Tibial artery (tissue), 4 donors: Measurements from ENCODE around the gene SEMA3F.

Experiments
- DNase-seq, 2 donors: peaks; one replicate each; pipeline ENCODE4 v3.0.0-alpha.2; 2019
- H3K27ac ChIP-seq, 2 donors: fragments of 200-600 bp; sonication (generic) in 1 of 2; 1 replicate in 1 of 2; 2 replicates in 1 of 2; pipeline ENCODE4 v1.5.1; 2018 to 2019; ENCODE audit warnings: mild to moderate bottlenecking in 1 of 2
- H3K27me3 ChIP-seq, 2 donors: fragments of 200-600 bp; sonication (generic) in 1 of 2; one replicate each; pipeline versions ENCODE4 v1.5.1 to v1.6.0; 2016 to 2019
- H3K36me3 ChIP-seq, 3 donors: fragments of 200-600 bp; sonication (generic) in 2 of 3; one replicate each; pipeline ENCODE4 v1.5.1; 2016 to 2019; ENCODE audit warnings: mild to moderate bottlenecking in 2 of 3
- H3K4me1 ChIP-seq, 4 donors: fragments of 200-600 bp; sonication (generic) in 2 of 4; 1 replicate in 3 of 4; 2 replicates in 1 of 4; pipeline ENCODE4 v1.5.1; 2016 to 2019
- H3K4me3 ChIP-seq, 2 donors: fragments of 200-600 bp; sonication (generic) in 1 of 2; 1 replicate in 1 of 2; 2 replicates in 1 of 2; pipeline ENCODE4 v1.5.1; 2018 to 2019; ENCODE audit warnings: mild to moderate bottlenecking in 2 of 2
- H3K9me3 ChIP-seq, 3 donors: fragments of 200-600 bp; sonication (generic) in 1 of 3; one replicate each; pipeline ENCODE4 v1.5.1; 2016 to 2019
- CTCF ChIP-seq, 2 experiments: fragments of 200-600 bp in 1 of 2; fragments of 450-650 bp in 1 of 2; IDR thresholded peaks; one replicate each; pipeline ENCODE4 v1.5.1; 2017 to 2019; ENCODE audit warnings: antibody characterized with exemption in 2 of 2, mild to moderate bottlenecking in 1 of 2, moderate library complexity in 1 of 2
- intact Hi-C: fragments of 100-400 bp; cut with DNase I; formaldehyde crosslinking; loops from one replicate; pipeline ENCODE4 v1.15.0; 2023; ENCODE audit warnings: low total_unique reads

Gene SEMA3F

GRCh38 chr3:50194128-50194902 is 39.2 kb downstream of the SEMA3F start:
- Histone ChIP-seq H3K4me3 (no peak overlapping the region), H3K27ac (no peak overlapping the region), H3K36me3 (no peaks in the 10 kb centered on the region), H3K9me3 (no peaks in the 10 kb centered on the region), H3K27me3 (peaks cover 2 to 51% of the 10 kb centered on the region in 2 donors), H3K4me1 (peaks cover 0 to 25% (median 19%) of the 10 kb centered on the region in 4 donors)
- TF ChIP-seq CTCF (IDR thresholded peaks at IDR 0.05), result peak; percentile 71 to 82
- DNase-seq, result peak in 1 of 2 donors; percentile 45
- intact Hi-C loops, result loop anchor here (1.0 kb wide), 1 partner anchor 32 kb away; no protein-coding TSS in a partner anchor

- TF ChIP-seq CTCF (IDR thresholded peaks at IDR 0.05), result no peak
- no peak overlapping the region for H3K27ac ChIP-seq
- no peak overlapping the region for H3K4me3 ChIP-seq
- H3K27me3 ChIP-seq, result peaks cover 2 to 58% of the 10 kb centered on the region in 2 donors
- H3K4me1 ChIP-seq, result peaks cover 0 to 25% (median 19%) of the 10 kb centered on the region in 4 donors
- no peaks in the 10 kb centered on the region for H3K36me3 ChIP-seq
- H3K9me3 ChIP-seq, result no peaks in the 10 kb centered on the region
- intact Hi-C loops, result loop anchor here (1.0 kb wide), 1 partner anchor 31 kb away; no protein-coding TSS in a partner anchor
- no peak for DNase-seq
Measured at GRCh38 chr3:50194903-50195500, 39.9 kb downstream of the SEMA3F start.

GRCh38 chr3:50195501-50196252 is 40.6 kb downstream of the SEMA3F start:
- H3K27me3 ChIP-seq, result peaks cover 2 to 60% of the 10 kb centered on the region in 2 donors
- no peak overlapping the region for H3K27ac ChIP-seq
- H3K4me3 ChIP-seq, result no peak overlapping the region
- TF ChIP-seq CTCF (IDR thresholded peaks at IDR 0.05), result no peak
- intact Hi-C loops, result no loop called here
- no peaks in the 10 kb centered on the region for H3K9me3 ChIP-seq
- H3K36me3 ChIP-seq, result no peaks in the 10 kb centered on the region
- no peak for DNase-seq
- H3K4me1 ChIP-seq, result peaks cover 0 to 25% (median 19%) of the 10 kb centered on the region in 4 donors

- Histone ChIP-seq H3K27me3 (peaks cover 2 to 67% of the 10 kb centered on the region in 2 donors), H3K27ac (no peak overlapping the region), H3K36me3 (no peaks in the 10 kb centered on the region), H3K4me1 (peaks cover 0 to 25% (median 19%) of the 10 kb centered on the region in 4 donors), H3K4me3 (no peak overlapping the region), H3K9me3 (no peaks in the 10 kb centered on the region)
- no peak for TF ChIP-seq CTCF (IDR thresholded peaks at IDR 0.05)
- DNase-seq, result no peak
- intact Hi-C loops, result no loop called here
Measured at GRCh38 chr3:50196253-50196801, 41.2 kb downstream of the SEMA3F start.

- no peak overlapping the region for H3K4me3 ChIP-seq
- H3K27me3 ChIP-seq, result peaks cover 0 to 71% of the 10 kb centered on the region in 2 donors
- intact Hi-C loops, result no loop called here
- H3K36me3 ChIP-seq, result no peaks in the 10 kb centered on the region
- TF ChIP-seq CTCF (IDR thresholded peaks at IDR 0.05), result no peak
- H3K9me3 ChIP-seq, result no peaks in the 10 kb centered on the region
- H3K4me1 ChIP-seq, result peaks cover 0 to 19% (median 15%) of the 10 kb centered on the region in 4 donors
- DNase-seq, result no peak
- H3K27ac ChIP-seq, result no peak overlapping the region
Measured at GRCh38 chr3:50201573-50202315, 46.6 kb downstream of the SEMA3F start.
